ENCODE data around the gene GGN.

DNA sequence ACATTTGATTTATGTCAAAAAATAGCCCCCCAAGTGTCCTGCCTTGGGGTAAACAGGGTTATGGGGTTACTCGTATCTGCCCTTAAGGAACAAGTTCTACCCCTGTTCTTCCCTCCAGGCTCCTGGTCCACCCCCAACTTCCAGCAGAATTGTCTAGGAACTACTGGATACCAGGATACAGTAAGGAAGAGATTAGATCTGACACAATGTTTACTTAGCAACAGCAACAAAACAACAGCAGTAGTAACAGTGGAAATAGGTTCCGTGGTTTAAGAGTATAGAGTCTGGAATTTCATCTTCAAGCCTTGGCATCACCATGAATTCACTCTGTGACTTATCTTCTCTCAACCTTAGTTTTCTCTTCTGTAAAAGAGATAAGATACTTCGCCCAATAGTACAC lies 13.3 kb upstream of the GGN start:
- no peak for TF ChIP-seq EZH2 (IDR thresholded peaks at IDR 0.05; ENCODE audit: low read length, missing control alignments)
- TF ChIP-seq, protein P1, sequence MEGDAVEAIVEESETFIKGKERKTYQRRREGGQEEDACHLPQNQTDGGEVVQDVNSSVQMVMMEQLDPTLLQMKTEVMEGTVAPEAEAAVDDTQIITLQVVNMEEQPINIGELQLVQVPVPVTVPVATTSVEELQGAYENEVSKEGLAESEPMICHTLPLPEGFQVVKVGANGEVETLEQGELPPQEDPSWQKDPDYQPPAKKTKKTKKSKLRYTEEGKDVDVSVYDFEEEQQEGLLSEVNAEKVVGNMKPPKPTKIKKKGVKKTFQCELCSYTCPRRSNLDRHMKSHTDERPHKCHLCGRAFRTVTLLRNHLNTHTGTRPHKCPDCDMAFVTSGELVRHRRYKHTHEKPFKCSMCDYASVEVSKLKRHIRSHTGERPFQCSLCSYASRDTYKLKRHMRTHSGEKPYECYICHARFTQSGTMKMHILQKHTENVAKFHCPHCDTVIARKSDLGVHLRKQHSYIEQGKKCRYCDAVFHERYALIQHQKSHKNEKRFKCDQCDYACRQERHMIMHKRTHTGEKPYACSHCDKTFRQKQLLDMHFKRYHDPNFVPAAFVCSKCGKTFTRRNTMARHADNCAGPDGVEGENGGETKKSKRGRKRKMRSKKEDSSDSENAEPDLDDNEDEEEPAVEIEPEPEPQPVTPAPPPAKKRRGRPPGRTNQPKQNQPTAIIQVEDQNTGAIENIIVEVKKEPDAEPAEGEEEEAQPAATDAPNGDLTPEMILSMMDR (conservative IDR thresholded peaks at IDR 0.05 in 1 of 2, IDR thresholded peaks at IDR 0.05 in 1 of 2; ENCODE audit: low read depth in 1 of 2, low read length in 2 of 2): no peak

Data from fibroblast of lung (primary cell).